Endothelial cell (in vitro differentiated cells): ENCODE data around the gene ILKAP. TPM values are rescaled to one million over a fixed set of nuclear protein-coding genes. Genes with fewer than 3 reads are reported as not detected.
A peak's percentile ranks its signal among the peaks of the same experiment; 100 is the strongest.

ENCODE experiments used
- DNase-seq: peaks from one replicate; pipeline ENCODE4 v3.0.0; 2021; ENCODE audit warnings: low spot score
- H3K27ac Mint-ChIP-seq: one replicate; pipeline ENCODE4 v1.8.0; 2021; ENCODE audit warnings: mixed read lengths, inconsistent platforms; ENCODE audit not compliant: unreplicated experiment
- H3K27me3 Mint-ChIP-seq: one replicate; pipeline ENCODE4 v1.8.0; 2021; ENCODE audit warnings: mild to moderate bottlenecking, moderate library complexity, mixed read lengths, inconsistent platforms; ENCODE audit not compliant: unreplicated experiment
- H3K36me3 Mint-ChIP-seq: one replicate; pipeline ENCODE4 v1.8.0; 2021; ENCODE audit warnings: mild to moderate bottlenecking, low read depth, mixed read lengths, inconsistent platforms; ENCODE audit not compliant: unreplicated experiment
- H3K4me1 Mint-ChIP-seq: one replicate; pipeline ENCODE4 v1.8.0; 2021; ENCODE audit warnings: mild to moderate bottlenecking, mixed read lengths, inconsistent platforms; ENCODE audit not compliant: unreplicated experiment
- H3K4me3 Mint-ChIP-seq: one replicate; pipeline ENCODE4 v1.8.0; 2021; ENCODE audit warnings: mild to moderate bottlenecking, mixed read lengths, inconsistent platforms; ENCODE audit not compliant: unreplicated experiment
- H3K9me3 Mint-ChIP-seq: one replicate; pipeline ENCODE4 v1.8.0; 2021; ENCODE audit warnings: mixed read lengths, inconsistent platforms; ENCODE audit not compliant: unreplicated experiment
- CTCF ChIP-seq: fragments of 200-600 bp; sonication (generic); IDR thresholded peaks from one replicate; pipeline ENCODE4 v1.5.0; 2021; ENCODE audit warnings: antibody characterized with exemption; ENCODE audit not compliant: unreplicated experiment
- total RNA-seq: library from RNA; stranded (reverse); fragmentation: NEBNext Ultra II Directional; extraction: Animal tissue kit (Norgen Biotek cat#: 25700); gene quantifications from one replicate; pipeline ENCODE4 v1.2.1, GENCODE V29; 2021; ENCODE audit not compliant: unreplicated experiment

Gene ILKAP
- total RNA-seq, 1 donor from 2014 or later, result 43.0 TPM

- Mint-ChIP-seq H3K4me1 (peaks cover 11% of the 10 kb centered on the region), H3K4me3 (no peak overlapping the region), H3K27ac (no peak overlapping the region), H3K36me3 (peaks cover 14% of the 10 kb centered on the region), H3K27me3 (peaks cover 16% of the 10 kb centered on the region), H3K9me3 (no peaks in the 10 kb centered on the region)
- DNase-seq, result no peak
- no peak for TF ChIP-seq CTCF
Observed at GRCh38 chr2:238242731-238243495, 39.4 kb upstream of the ILKAP start.

GRCh38 chr2:238241970-238242369 lies 38.5 kb upstream of the ILKAP start:
- Mint-ChIP-seq H3K27me3 (peaks cover 22% of the 10 kb centered on the region), H3K36me3 (peaks cover 14% of the 10 kb centered on the region), H3K27ac (peak overlapping the region; percentile 14), H3K4me3 (no peak overlapping the region), H3K9me3 (no peaks in the 10 kb centered on the region), H3K4me1 (peaks cover 11% of the 10 kb centered on the region)
- DNase-seq, result no peak
- no peak for TF ChIP-seq CTCF

GRCh38 chr2:238240757-238241711 lies 37.5 kb upstream of the ILKAP start:
- Mint-ChIP-seq H3K9me3 (no peaks in the 10 kb centered on the region), H3K4me1 (peaks cover 11% of the 10 kb centered on the region), H3K36me3 (peaks cover 12% of the 10 kb centered on the region), H3K4me3 (no peak overlapping the region), H3K27me3 (peaks cover 24% of the 10 kb centered on the region), H3K27ac (no peak overlapping the region)
- DNase-seq, result peak; percentile 52
- TF ChIP-seq CTCF, result no peak

- Mint-ChIP-seq H3K27ac (no peak within 1 kb of the TSS), H3K9me3 (no peaks in the 10 kb centered on the region), H3K27me3 (peaks cover 31% of the 10 kb centered on the region), H3K36me3 (peaks cover 14% of the 10 kb centered on the region), H3K4me1 (peaks cover 11% of the 10 kb centered on the region), H3K4me3 (peak within 1 kb of the TSS; percentile 88)
- peak; percentile 89 for DNase-seq
- no peak for TF ChIP-seq CTCF
Observed at GRCh38 chr2:238239863-238240756, 36.6 kb upstream of the ILKAP start, which contains the start of gene HES6. HES6 (minus strand) TSS chr2:238240038; CDS start chr2:238239905, 133 bp downstream.
